GDM1 (cell line): ENCODE data around the gene SLC17A9.

Source experiments
- DNase-seq: peaks from one replicate; lab custom pipeline; 2025; lab: John Stamatoyannopoulos, UW

The SLC17A9 gene

DNA sequence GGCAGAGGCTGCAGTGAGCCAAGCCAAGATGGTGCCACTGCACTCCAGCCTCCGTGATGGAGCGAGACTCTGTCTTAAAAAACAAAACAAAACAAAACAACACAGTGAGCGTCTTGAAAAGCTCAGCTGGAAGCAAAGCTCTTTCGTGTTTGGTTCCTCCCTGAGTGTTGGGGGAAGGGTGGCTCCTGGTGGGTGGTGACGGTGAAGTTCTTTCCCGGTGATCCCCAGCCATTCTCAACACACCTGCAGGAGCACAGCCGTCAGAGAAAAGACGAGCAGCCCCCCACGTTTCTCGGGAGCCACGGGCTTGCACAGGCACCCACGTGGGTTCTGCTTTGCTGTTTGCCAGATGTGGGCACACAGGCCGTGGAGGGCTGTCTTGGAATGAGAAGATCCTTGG lies 51.0 kb downstream of the SLC17A9 start:
- no peak for DNase-seq

DNA sequence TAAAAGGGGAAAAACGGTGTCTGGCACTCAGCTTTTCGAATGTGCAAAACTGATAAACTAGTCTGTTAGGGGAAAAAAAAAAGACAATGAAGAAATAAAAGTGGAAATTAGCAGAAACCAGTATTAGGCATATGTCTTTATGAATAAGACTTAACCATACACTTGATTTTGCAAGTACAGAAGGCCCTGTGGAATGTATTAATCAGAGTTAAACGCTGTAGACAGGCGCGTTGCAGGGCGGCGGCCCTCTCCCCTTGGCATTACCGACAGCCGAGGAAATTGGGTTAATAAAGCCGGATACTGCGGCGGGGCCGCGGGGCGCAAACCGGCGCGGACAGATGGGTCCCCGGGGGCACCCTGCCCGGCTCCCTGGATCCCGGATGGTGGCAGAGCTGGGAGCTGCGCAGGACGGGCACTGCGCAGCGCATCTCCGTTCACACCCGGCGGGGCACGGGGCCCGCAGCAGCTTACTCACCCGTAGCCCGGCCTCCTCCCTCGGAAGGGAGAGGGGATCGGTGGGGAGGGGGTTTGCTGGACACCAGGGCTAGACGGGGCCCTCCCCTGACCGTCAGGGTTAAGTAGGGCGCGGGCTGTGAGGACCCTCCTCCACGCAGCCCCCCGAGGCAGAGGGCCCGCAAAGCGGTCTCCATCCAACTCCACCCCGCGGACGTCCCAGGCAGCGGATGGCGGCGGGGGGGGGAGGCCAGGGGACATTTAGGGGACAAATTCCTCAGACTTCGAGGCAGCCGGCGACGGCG lies 52.3 kb downstream of the SLC17A9 start:
- DNase-seq: no peak

DNA sequence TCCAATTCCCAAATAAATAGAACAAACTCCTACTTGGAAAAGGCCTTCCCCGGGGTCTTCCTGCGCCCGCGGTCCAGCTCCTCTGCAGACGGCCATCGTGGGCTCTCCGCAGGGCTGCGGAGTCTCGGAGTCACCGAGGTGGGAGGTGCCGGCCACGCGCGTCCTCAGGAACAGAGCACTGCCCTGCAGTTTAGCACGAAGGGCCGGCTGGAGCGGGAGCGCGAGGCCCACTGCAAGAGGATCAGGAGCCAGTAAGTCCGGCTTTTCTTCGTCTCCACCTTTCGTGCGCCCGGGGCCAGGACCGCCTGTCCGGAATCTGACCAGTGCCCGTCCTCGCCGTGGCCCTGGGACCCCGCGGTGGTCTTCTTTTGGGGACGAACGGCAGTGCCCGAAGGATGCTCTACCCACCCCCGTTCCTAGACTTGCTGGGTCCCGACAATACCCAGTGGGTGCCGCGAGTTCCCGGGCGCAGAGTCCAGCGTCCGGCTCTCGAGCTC lies 52.9 kb downstream of the SLC17A9 start:
- no peak for DNase-seq

DNA sequence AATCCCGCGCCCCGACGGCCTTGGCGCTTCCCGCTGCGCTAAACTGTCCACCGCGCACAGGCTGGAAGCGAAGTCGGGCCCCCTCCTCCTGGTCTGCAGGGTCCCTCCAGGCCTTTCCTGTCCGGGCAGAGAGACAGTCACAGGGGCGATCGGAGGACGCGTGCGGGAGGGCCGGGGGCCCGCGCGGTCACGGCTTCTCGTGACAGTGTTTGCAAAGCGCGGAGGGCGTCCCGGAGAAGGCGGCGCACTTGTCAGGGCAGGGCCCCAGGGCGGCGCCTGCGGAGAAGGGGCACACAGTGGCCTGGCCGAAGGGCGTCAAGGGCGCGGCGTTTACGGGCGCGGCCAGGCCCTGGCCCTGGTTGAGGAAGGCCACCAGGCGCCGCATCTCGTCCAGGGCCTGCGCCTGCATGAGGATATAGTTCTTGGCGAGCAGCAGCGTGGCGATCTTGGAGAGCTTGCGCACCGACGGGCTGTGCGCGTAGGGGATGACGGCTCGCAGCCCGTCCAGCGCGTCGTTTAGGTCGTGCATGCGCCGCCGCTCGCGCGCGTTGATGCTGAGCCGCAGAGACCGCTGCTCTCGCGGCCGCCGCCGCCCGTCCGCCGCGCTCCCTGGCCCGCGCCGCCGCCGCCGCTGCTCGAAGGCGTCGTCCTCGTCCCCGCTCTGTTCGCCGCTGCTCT lies 53.5 kb downstream of the SLC17A9 start:
- DNase-seq: no peak

DNA sequence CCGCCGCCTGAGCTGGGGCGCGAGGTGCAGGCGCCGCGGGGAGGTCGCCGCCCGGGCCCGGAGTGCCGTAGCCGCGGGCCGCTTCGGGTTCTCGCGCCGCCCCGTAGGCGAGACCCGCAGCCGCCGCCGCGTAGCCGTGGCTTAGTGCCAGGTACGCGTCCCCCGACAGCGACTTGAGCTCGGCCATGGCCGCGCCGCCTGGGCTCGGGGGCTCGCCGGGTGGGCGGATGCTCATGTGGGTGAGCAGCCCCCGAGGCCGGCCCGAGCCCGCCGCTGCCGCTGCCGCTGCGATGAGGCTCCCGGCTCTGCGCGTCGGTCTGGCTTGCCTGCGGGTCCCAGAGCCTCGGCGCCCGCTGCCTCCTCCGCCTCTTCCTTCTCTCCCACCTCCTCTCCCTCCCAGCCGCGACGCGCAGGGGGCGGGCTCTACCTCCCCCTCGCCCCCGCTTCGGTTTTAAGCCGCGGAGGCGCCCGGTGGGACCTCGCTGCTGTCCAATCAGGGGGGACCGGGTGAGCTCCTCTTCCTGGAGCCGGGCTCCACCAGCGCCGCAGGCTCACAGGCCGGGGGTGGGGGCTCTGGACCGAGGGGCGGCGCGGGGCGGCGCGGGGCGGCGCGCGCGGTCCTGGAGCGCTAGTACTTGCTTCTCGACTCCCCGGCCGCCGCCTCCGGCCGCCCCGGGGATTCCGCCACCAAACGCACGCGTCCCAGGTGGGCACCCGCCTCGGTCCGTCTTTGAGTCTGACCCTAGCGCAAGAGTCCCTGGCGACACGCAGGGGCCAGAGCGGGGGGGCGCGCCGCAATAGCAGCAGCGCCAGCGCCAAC lies 54.2 kb downstream of the SLC17A9 start, which contains the start of gene BHLHE23:
BHLHE23 (minus strand) TSS at position 425 of the 820 bp plus-strand sequence; CDS start at position 235, 190 bp downstream.
- DNase-seq: no peak

DNA sequence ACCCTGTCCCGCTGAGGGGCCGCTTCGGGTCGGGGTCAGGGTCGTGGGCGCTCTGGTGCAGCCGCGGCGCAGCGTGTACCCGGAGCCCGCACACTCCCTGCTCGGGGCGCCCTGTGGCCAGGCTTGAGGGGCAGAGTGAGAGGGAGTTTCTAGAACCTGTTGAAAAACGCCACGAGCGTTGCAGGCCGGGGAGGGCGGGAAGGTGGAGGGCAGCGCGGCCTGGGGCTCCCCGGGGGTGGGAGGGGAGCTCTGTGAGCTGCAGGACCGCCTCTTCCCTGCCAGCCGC lies 54.8 kb downstream of the SLC17A9 start:
- DNase-seq: no peak

DNA sequence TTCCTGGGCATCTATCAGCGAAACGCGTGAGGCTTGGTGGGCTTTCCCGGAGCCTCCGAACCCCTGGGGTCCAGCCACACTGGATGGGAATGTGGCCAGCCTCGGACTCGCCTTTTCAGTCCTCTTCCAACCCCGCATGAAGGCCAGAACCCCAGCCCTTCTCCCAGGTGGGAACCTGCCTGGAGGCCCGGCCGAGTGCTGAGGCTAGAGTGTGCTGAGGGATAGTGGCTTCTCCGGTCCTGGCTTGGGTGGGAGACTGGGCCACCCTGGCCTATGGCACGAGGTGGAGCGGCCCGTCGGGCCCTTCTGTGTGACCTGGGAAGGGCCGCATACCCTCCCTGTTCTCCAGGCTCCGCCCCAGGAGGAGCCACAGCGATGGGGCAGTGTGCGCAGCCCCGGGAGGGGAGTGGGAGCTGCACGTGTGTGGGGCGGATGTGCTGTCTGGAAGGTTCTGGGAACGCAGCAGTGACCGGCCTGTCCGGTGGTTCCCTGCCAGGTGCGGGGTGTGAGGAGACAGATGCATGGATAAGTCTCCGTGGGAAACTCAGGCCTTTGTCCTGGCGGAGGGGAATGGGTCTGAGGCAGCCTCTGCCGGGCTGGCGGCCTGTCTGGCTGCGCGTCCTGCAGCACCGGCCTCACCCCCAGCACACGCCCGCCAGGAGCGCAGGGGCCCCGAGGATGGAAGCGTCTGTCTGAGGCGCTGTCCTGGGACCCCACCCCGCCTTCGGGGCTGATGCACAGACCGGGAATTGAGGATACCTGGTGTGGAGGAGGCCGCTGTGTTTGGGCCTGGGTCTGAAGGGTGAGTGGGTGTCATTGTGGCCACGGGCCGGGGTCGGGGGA lies 55.4 kb downstream of the SLC17A9 start:
- no peak for DNase-seq

DNA sequence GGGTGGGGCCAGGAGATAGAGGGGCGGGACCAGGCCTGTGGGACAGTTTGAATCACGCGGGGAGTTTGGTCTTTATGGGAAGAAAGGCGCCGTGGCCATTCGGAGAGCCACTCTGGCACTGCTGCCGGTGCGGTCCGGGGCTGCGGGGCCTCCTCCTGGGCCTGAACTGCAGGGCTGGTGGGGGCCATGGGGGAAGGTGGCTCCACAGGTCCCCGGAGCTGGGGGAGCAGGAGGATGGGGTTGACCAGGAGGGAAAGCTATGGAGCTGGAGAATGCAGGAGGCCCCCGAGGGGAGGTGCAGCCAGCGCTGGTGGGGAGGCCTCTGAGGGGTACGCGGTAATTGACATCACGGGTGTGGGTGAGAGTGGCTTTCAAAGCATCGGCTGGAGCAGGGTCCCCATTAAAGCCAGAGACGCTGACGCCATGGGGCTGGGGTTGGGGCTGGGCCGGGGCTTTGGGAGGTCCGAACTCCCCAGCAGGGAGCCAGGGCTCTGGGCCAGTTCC lies 56.1 kb downstream of the SLC17A9 start:
- no peak for DNase-seq

DNA sequence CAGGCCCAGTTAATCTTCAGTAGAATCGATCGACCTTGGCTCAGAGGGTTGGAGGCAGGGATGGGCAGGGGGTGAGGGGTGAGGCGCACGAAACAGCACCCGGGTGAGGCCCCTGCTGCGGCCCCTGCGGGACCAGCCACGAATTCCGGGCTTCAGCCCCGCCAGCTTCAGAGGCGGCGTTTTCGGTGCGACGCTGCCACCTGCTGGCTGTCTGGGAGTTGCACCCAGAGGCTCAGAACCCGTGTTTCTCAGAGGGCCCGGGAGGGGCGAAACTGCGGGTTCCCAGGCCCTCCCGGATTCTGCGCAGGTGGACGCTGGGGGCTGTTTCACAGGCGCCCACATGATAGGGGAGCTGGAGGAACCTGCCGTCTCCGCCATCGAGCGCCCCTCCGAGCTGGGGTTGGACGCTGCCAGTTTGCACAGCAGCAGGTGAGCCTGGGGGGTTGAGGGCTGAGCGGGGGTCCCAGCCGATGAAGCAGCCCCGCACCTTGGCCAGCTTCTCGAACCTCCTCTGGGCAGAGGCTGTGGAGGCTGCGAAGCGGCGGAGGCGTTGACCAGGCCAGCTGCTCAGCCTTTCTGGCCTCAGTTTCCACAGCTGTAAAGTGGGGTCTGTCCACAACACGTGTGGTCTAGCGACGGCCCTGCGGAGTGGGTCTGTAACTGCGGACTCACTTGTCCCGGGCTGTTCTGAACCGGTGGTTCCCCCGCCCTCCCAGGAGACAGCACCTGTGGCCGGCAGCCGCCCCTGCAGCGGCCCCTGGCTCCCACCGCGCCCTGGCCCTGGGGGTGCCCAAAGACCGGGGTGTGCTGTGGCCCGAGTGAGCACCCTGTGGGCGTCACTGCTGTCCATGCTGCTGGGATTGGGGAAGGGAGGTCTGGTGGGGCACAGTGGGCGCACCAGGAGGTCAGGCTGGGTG lies 56.8 kb downstream of the SLC17A9 start:
- DNase-seq: peak; percentile 73

DNA sequence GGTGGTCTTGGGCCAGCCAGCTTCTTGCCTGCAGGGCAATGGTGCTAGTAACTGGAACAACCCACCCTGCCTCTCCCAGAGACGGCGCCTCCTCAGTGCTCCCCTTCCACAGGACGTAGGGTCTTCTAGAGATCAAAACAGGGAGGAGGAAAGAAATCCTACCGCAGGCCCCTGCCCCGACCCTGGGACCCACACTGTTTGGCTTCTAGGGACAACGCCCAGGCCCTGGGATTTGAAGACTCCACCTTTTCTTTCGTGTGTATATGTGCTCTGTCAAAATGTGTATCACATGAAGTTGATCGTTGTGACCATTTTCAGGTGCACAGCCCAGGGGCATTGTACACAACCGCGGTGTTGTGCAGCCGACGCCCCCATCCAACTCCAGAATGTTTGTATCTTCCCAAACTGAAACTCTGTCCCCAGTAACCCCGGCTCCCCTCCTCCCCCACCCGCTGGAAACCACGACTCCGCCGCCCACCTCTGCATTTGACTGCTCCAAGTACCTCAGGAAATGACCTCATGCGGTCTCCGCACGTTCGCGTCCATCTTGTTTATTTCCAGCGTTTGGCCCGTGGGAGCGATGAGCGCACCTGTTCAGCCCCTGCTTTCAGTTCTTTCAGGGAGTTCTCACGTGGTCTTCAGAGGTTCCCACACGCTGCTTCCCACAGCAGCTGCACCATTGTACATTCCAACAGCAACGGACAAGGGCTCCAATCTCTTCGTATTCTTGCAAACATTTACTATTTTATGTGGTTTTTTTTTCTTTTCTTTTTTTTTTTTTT lies 57.7 kb downstream of the SLC17A9 start:
- peak; percentile 11 for DNase-seq

DNA sequence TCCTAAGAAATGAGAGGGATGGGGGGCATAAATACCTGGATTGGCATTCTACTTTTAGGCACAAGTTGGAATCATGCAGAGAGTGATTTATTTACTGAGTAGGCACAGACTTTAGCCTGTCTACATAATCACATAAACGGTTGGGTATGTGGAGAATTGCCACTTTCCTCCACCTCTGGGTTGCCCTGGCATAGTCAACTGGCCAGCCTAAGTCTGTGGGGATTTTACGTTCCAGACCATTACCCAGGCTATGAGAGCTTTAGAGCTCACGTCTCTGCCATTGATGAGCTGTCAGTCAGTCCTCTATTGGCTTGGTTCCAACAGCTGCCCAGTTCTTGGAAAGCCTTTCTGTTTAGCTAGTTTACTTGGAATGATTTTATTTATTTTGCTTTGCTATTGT lies 59.3 kb downstream of the SLC17A9 start:
- DNase-seq: no peak

DNA sequence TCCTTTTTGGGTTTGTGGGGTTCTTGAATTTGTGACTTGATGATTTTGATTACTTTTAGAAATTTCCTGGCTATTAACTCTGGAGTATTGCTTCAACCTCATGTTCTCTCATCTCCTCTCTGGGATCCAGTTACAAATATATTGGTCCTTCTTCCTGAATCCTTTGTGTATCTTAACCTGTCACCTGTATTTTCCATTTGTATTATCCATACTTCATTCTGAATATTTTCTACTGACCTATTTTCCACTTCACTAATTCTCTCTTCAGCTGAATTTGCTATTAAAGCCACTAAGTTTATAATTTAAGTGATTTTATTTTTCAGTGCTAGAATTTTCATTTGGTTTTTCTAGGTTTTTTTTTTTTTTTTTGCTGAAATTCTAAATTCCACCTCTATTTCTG lies 60.7 kb downstream of the SLC17A9 start:
- no peak for DNase-seq

DNA sequence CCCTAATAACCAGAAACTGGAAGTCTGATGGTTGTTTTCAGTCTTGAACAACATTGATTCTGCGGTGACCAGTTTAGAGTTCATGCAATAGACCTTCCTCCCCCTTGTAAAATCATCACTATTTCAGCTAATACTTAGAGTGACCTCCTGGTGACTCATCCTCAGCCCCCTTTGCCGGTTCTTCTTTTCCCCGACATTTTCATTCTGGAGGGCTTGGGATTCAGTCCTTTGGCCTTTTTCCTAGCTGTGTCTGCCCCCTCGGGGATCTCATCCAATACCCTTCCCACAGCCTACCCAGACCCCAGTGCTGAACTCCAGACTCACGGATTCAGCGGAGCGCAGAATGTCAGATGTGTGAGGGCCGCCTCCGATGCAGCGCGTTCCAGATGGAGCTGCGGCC lies 61.8 kb downstream of the SLC17A9 start:
- no peak for DNase-seq

DNA sequence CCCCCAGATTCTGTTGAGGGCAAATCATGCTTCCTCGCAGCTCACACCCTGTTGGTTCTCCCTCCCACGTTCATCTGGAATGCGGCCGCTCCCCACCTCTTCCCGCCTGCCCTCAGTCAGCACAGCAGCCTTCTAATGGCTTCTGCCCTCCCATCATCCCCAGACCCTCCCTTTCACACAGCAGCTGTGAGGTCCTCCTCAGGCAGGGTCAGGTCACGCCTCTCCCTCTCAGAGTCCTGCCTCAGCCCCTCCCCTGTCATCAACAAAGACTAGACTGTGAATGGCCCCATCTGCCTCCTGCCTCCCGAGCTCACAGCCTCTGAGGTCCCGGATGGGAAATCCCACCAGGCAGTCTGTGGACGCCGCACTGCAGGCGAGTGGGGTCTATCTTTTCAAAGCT lies 62.2 kb downstream of the SLC17A9 start:
- DNase-seq: no peak

DNA sequence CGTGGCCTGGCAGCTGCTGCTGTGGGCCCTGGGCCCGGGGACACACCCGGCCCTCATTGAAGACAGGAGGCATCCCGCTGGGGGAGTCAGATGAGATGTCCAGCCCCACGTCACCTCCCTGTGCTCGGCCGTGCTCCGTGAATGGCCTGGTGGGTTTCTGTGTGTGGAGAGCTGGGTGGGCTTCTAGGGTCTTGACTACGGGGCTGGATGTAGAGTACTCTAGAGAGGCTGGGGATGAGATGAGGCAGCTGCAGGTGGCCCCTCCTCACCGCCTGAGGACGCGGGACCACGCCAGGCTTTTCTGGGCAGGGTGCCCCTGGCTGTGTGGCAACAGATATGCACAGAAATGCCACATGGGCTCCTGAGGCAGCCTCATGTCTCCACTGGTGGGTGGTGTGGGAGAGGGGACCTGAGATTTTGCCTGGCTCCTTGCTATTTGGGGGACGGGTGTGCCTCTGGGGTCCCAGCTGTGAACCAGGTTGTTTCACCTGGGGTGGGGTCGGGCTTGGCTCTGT lies 62.7 kb downstream of the SLC17A9 start:
- DNase-seq: no peak

DNA sequence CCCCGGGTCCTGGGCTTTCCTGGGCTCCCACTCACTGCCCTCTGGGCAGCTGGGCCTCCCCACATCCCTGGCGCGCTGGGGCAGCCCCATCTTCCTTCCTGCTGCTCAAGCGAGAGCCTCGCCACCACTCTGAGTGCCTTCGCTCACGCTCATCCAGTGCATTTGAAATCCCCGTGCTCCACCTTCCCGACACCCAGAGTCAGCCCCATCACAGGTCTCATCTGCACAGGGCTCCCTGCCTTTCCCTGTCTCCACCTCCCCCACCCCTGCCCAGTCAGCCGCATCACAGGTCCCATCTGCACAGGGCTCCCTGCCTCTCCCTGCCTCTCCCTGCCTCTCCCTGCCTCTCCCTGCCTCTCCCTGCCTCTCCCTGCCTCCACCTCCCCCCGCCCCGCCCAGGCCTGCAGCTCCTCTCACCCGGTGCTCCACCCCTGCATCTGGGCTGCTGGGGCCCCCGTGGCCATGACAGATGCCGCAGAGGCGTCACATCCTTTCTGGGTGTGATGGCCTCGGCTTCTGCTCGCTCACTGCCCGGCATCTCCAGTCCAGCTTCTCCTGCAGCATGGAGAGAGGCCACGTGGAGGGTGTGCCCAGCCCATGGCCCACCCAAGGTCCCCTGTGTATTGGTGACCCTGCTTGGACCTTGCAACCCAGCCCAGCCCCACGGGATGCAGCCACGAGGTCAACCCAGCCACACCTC lies 63.3 kb downstream of the SLC17A9 start:
- DNase-seq: no peak

DNA sequence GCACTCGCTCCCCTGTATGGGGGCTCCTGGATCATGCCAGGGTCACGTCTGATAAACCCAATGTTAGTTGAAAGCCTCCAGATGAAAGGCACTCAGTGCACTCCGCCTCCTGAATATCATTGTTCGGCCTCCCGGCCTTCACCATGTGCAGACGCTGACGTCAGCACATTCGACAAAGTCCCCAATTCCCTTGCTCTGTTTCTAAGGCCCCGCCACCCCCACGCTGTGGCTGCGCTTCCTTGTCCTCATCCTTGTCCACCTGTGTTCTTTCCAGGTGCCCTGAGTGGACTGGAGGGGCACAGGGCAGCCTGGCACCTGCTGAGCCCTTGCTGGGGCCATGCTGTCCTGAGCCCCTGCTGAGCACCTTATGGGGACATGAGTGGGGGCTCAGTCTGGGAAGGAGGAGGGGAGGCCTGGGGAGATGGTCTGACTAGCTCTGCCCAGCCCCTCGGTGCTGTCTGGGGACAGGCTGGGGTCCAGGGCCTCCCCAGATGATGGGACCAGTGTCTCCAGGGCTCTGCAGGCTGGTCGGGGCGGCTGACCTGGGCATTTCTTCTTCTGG lies 64.1 kb downstream of the SLC17A9 start:
- DNase-seq: no peak

DNA sequence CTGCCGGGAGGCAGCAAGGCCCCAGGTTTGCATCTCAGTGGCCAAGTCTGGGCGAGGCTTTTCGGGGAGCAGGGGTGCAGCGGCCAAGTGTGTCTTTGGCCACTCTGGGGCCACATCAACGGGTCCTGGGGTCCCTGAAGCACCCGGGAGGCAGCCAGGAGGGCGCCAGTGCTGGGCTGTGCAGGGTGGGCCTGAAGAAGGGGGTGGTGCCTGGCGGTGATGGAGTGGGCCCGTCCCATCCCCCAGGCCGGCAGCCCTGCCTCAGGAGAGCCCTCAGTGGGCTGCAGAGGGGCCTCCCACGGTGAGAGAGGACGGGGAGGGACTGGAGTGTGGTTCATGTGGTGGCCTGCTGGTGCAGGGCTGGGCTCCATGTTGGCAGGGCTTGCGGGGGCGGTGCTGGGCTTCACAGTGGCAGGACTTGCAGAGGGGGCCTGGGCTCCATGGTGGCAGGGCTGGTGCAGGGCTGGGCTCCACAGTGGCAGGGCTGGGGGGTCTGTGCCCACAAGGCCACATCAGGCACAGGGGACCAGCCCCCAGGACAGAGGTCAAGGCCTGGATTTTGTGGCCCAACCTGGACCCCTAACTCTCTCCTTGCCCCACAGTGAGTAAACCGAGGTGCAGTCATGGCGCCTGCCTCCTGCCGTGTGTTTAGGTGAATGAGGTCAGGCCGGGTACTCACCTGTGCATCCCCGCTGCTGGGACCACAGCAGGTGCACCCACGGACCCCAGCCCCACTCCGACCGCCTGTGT lies 64.7 kb downstream of the SLC17A9 start:
- DNase-seq: no peak
